ENCODE results near the gene ARMH4. TPM values are rescaled to one million over a fixed set of nuclear protein-coding genes. Genes with fewer than 3 reads are reported as not detected.

The ARMH4 gene
- total RNA-seq, 4 donors from 2014 or later, result 2.8 to 4.7 (median 3.7) TPM

DNA sequence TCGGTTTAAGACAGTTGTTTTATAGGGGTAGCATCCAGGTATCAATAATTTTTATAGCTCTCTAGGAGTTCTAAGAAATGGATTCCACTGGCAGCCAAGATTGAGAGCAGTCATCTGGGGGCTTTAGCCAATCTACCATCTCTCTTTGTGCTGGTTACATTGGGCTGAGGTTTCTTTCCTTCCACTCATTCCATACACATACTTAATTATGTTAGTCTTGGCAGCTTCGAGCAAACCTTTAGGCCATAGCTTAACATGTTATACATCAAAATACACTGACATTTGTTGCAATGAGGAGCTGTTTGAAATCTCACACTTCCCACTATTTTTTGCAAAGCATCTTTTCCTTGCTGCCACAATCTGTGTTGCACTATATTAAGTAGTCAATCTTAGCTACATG is 63.1 kb downstream of the ARMH4 start:
- DNase-seq (ENCODE audit: low spot score in 2 of 2), result no peak
- H3K4me3 ChIP-seq, result no peak overlapping the region
- WGBS, result 55% methylated on average over 2 of the region's 2 CpGs
- no peaks in the 10 kb centered on the region for H3K9me3 ChIP-seq
- TF ChIP-seq, protein P1, sequence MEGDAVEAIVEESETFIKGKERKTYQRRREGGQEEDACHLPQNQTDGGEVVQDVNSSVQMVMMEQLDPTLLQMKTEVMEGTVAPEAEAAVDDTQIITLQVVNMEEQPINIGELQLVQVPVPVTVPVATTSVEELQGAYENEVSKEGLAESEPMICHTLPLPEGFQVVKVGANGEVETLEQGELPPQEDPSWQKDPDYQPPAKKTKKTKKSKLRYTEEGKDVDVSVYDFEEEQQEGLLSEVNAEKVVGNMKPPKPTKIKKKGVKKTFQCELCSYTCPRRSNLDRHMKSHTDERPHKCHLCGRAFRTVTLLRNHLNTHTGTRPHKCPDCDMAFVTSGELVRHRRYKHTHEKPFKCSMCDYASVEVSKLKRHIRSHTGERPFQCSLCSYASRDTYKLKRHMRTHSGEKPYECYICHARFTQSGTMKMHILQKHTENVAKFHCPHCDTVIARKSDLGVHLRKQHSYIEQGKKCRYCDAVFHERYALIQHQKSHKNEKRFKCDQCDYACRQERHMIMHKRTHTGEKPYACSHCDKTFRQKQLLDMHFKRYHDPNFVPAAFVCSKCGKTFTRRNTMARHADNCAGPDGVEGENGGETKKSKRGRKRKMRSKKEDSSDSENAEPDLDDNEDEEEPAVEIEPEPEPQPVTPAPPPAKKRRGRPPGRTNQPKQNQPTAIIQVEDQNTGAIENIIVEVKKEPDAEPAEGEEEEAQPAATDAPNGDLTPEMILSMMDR (IDR thresholded peaks at IDR 0.05), result no peak
- no peaks in the 10 kb centered on the region for H3K36me3 ChIP-seq
- H3K4me1 ChIP-seq, result no peaks in the 10 kb centered on the region
- no peak overlapping the region for H3K27ac ChIP-seq
- H3K27me3 ChIP-seq, result no peaks in the 10 kb centered on the region

DNA sequence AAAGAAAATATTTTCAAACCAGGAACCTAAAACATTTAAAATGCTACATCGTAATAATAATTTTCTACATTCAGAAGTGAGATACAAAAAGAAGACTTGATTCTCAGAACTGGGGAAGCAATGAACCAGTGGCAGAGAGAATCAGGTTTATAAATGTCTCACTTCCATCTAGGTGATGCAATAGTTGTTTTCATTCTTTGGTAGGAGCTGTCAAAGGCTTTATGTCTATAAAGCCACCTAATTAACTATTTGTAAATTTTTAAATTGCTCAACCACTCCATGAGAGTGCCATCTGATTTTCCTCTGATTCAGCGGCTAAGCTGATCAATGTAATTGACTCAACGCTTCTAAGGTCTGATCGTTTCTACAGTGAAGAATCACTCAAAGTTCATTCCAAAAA is 66.1 kb downstream of the ARMH4 start:
- peaks cover 6% of the 10 kb centered on the region for H3K4me1 ChIP-seq
- H3K4me3 ChIP-seq, result no peak overlapping the region
- H3K36me3 ChIP-seq, result no peaks in the 10 kb centered on the region
- TF ChIP-seq, protein P1 (IDR thresholded peaks at IDR 0.05), result no peak
- no peak for TF ChIP-seq EP300 (IDR thresholded peaks at IDR 0.05)
- no peak for TF ChIP-seq POLR2A (IDR thresholded peaks at IDR 0.05)
- TF ChIP-seq POLR2AphosphoS5 (IDR thresholded peaks at IDR 0.05), result no peak
- H3K27ac ChIP-seq, result no peak overlapping the region
- H3K9me3 ChIP-seq, result no peaks in the 10 kb centered on the region
- WGBS, result 99% methylated on average over 4 of the region's 4 CpGs
- no peak for DNase-seq (ENCODE audit: low spot score in 2 of 2)
- H3K27me3 ChIP-seq, result no peaks in the 10 kb centered on the region

DNA sequence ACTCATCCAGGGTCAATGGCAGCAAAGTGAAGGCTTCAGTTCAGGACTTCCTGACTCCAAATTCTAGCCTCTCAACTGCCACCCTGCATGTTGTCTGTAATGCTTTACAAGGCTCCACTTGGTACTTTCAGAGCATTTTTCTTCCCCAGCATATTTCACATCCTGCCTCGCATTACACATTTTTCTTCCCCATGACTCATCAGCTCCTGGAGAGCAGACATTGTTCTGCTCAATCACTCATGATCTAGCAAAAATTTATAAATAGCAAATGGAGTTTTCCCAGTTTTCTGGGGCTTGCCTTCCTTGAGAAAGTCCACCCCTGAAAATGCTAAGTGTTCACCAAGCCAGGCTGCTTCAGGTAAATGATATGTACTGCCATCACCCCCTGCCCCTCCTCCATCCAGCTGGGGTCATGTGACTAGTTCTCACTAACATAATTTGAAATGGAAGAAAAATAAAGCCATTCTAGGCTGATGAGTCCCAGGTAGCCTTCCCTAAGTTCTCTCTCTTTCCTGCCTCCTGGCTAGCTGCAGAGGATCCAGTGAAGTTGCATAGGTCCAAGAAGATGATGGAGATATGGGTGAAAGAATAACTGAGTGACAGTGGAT is 69.4 kb downstream of the ARMH4 start:
- Histone ChIP-seq H3K36me3 (no peaks in the 10 kb centered on the region), H3K4me1 (peaks cover 9% of the 10 kb centered on the region), H3K27me3 (no peaks in the 10 kb centered on the region), H3K4me3 (no peak overlapping the region), H3K27ac (no peak overlapping the region), H3K9me3 (no peaks in the 10 kb centered on the region)
- TF ChIP-seq POLR2AphosphoS5 (IDR thresholded peaks at IDR 0.05) (no peak), POLR2A (IDR thresholded peaks at IDR 0.05) (no peak), EP300 (IDR thresholded peaks at IDR 0.05) (no peak)
- TF ChIP-seq, protein P1 (IDR thresholded peaks at IDR 0.05), result no peak
- no peak for DNase-seq (ENCODE audit: low spot score in 2 of 2)
- WGBS, result 6% methylated on average over 1 of the region's 1 CpG

DNA sequence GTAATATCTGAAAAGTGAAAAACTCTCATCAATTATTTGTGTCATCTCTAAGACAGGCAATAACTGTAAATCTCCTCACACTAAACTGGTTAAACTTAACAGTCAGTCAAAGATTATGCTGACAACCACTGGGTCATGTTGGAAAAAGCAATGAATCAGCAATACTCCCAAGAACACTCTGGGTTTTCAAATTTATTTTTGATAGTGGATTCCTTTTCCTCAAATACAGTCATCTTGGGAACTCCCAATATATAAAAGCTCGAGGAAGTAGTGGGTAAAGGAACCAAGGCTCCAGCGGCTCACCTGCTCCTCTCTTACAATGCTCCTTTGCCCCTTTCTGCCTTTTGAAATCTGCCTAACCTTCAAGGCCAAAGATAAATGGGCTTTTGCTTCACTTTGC is 70.0 kb downstream of the ARMH4 start:
- Histone ChIP-seq H3K4me3 (no peak overlapping the region), H3K27me3 (no peaks in the 10 kb centered on the region), H3K36me3 (no peaks in the 10 kb centered on the region), H3K4me1 (peaks cover 9% of the 10 kb centered on the region), H3K27ac (no peak overlapping the region), H3K9me3 (no peaks in the 10 kb centered on the region)
- WGBS, result 68% methylated on average over 2 of the region's 2 CpGs
- no peak for DNase-seq (ENCODE audit: low spot score in 2 of 2)
- TF ChIP-seq, protein P1 (IDR thresholded peaks at IDR 0.05), result no peak
- TF ChIP-seq EP300 (IDR thresholded peaks at IDR 0.05) (no peak), POLR2A (IDR thresholded peaks at IDR 0.05) (no peak), POLR2AphosphoS5 (IDR thresholded peaks at IDR 0.05) (no peak)

DNA sequence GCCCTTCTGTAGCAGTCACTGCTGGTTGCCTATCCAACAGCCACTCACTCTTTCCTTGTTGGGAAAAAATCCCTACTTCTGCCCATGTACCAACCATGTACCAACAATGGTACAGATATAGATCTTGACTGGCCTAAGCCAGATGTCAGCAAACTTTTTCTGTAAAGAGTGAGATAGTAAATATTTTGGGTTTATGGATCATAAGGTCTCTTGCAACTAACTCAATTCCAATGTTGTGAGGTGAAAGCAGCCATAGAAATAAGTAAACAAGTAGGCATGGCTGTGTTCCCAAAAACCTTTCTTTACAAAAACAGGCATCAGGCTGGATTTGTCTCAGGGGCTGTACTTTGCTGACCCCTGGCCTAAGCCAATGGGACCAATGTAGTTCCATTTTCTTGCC is 73.5 kb downstream of the ARMH4 start:
- H3K4me1 ChIP-seq, result peaks cover 9% of the 10 kb centered on the region
- no peaks in the 10 kb centered on the region for H3K9me3 ChIP-seq
- TF ChIP-seq POLR2A (IDR thresholded peaks at IDR 0.05) (no peak), POLR2AphosphoS5 (IDR thresholded peaks at IDR 0.05) (no peak), EP300 (IDR thresholded peaks at IDR 0.05) (no peak)
- TF ChIP-seq, protein P1 (IDR thresholded peaks at IDR 0.05), result no peak
- H3K4me3 ChIP-seq, result no peak overlapping the region
- H3K27me3 ChIP-seq, result no peaks in the 10 kb centered on the region
- no peak for DNase-seq (ENCODE audit: low spot score in 2 of 2)
- H3K27ac ChIP-seq, result no peak overlapping the region
- H3K36me3 ChIP-seq, result no peaks in the 10 kb centered on the region

All from suprapubic skin (tissue), 4 donors.